MM.1S (cell line): ENCODE measurements around the gene EP400.
"Not testable (repeated sequence)": the region's sequence is repeated elsewhere in the genome, so short reads cannot be mapped to it uniquely, and the experiment has no call there.

Experiments
- DNase-seq: peaks from one replicate; pipeline ENCODE4 v3.0.0-alpha.2; 2015
- H2AFZ ChIP-seq: fragments of 300-600 bp; sonication (generic); 2 replicates; pipeline ENCODE4 v1.6.0; 2016; ENCODE audit warnings: antibody characterized with exemption, low read length
- H3F3A ChIP-seq: fragments of 300-600 bp; sonication (generic); 2 replicates; pipeline ENCODE4 v1.6.1; 2016; ENCODE audit warnings: mild to moderate bottlenecking, antibody characterized with exemption, low read length, moderate library complexity, mixed read lengths; ENCODE audit not compliant: insufficient read depth
- H3K27ac ChIP-seq: fragments of 300-600 bp; sonication (generic); 2 replicates; pipeline ENCODE4 v1.5.1; 2016; ENCODE audit warnings: mild to moderate bottlenecking, low read length
- H3K27me3 ChIP-seq: fragments of 300-600 bp; sonication (generic); replicated peaks from 2 replicates; pipeline ENCODE4 v1.6.0; 2016; ENCODE audit warnings: low read length; ENCODE audit not compliant: insufficient read depth
- H3K36me3 ChIP-seq: fragments of 300-600 bp; sonication (generic); replicated peaks from 2 replicates; pipeline ENCODE4 v1.6.1; 2016; ENCODE audit warnings: mild to moderate bottlenecking, low read length, mixed read lengths; ENCODE audit not compliant: insufficient read depth
- H3K4me1 ChIP-seq: fragments of 300-600 bp; sonication (generic); 2 replicates; pipeline ENCODE4 v1.6.1; 2016; ENCODE audit warnings: low read length, mixed read lengths
- H3K4me2 ChIP-seq: fragments of 300-600 bp; sonication (generic); 2 replicates; pipeline ENCODE4 v1.6.0; 2016; ENCODE audit warnings: low read depth, low read length
- H3K4me3 ChIP-seq: fragments of 300-600 bp; sonication (generic); 2 replicates; pipeline ENCODE4 v1.5.1; 2016; ENCODE audit warnings: low read length, mixed read lengths
- H3K79me2 ChIP-seq: fragments of 300-600 bp; sonication (generic); 2 replicates; pipeline ENCODE4 v1.6.1; 2016; ENCODE audit warnings: mixed run types, low read length, mixed read lengths
- H3K9ac ChIP-seq: fragments of 300-600 bp; sonication (generic); 2 replicates; pipeline ENCODE4 v1.6.1; 2016; ENCODE audit warnings: low read length, mixed read lengths
- H3K9me2 ChIP-seq: fragments of 300-600 bp; sonication (generic); replicated peaks from 2 replicates; pipeline ENCODE4 v1.6.1; 2016; ENCODE audit warnings: mild to moderate bottlenecking, low read length, mixed read lengths; ENCODE audit not compliant: insufficient read depth
- H3K9me3 ChIP-seq: fragments of 300-600 bp; sonication (generic); replicated peaks from 2 replicates; pipeline ENCODE4 v1.6.1; 2016; ENCODE audit warnings: mild to moderate bottlenecking, low read length, mixed read lengths; ENCODE audit not compliant: insufficient read depth
- H4K20me1 ChIP-seq: fragments of 300-600 bp; sonication (generic); 2 replicates; pipeline ENCODE4 v1.6.1; 2016; ENCODE audit warnings: mild to moderate bottlenecking, low read length, moderate library complexity, mixed read lengths; ENCODE audit not compliant: insufficient read depth
- CTCF ChIP-seq: fragments of 300-600 bp; sonication (generic); IDR thresholded peaks from 2 replicates; pipeline ENCODE4 v1.5.1; 2016; ENCODE audit warnings: antibody characterized with exemption, low read length, mixed read lengths
- EZH2 ChIP-seq: fragments of 300-600 bp; sonication (generic); optimal IDR thresholded peaks from 2 replicates; pipeline ENCODE3; 2017; ENCODE audit warnings: low read depth, mild to moderate bottlenecking, antibody characterized with exemption, low read length, mixed read lengths
- EZH2phosphoT487 ChIP-seq: fragments of 300-600 bp; sonication (generic); IDR thresholded peaks from 2 replicates; pipeline ENCODE4 v1.6.1; 2018; ENCODE audit warnings: antibody characterized with exemption, low read length

EP400 gene

DNA sequence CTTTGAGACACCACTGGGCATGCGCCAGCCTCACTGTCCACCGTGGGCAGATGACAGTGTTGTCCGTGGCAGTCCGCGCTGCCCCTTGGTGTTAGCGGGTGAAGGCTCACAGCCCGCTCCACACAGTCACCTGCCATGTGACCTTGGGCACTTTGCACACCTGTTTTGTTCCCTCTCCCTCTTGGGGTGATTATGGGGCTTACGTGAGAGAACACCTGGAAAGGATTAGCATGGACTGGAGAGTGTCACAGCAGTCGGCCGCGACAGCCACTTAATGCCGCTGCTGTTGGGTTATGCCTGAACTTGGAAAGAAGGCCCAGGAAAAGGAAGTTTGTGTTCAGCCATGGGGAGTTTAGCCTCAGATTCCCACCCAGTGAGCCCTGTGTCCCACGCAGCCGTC, 100.1 kb downstream of the EP400 start:
- no peak for TF ChIP-seq EZH2
- no peak for TF ChIP-seq CTCF
- TF ChIP-seq EZH2phosphoT487 = no peak
- Histone ChIP-seq H2AFZ (no peak overlapping the region), H3K36me3 (no peaks in the 10 kb centered on the region), H3F3A (no peaks in the 10 kb centered on the region), H3K27me3 (no peaks in the 10 kb centered on the region), H3K4me2 (no peak overlapping the region), H3K9me3 (no peaks in the 10 kb centered on the region), H3K27ac (no peak overlapping the region), H3K9me2 (no peaks in the 10 kb centered on the region), H3K4me3 (no peak overlapping the region), H3K79me2 (no peaks in the 10 kb centered on the region), H3K4me1 (no peaks in the 10 kb centered on the region), H4K20me1 (no peaks in the 10 kb centered on the region), H3K9ac (no peak overlapping the region)
- DNase-seq = no peak

DNA sequence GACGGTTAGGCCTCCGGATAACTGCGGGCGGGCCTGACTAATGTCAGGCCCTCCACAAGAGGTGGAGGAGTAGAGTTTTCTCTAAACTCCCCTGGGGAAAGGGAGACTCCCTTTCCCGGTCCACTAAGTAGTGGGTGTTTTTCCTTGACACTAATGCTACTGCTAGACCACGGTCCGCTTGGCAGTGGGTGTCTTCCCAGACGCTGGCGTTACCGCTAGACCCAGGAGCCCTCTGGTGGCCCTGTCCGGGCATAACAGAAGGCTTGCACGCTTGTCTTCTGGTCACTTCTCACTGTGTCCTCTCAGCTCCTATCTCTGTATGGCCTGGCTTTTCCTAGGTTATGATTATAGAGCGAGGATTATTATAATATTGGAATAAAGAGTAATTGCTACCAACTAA, 102.0 kb downstream of the EP400 start:
- H4K20me1 ChIP-seq, H3K9ac ChIP-seq, H3K4me2 ChIP-seq, H3F3A ChIP-seq, H3K9me2 ChIP-seq, H3K4me3 ChIP-seq, H2AFZ ChIP-seq, H3K36me3 ChIP-seq, H3K9me3 ChIP-seq, H3K79me2 ChIP-seq, DNase-seq, H3K4me1 ChIP-seq, H3K27me3 ChIP-seq, H3K27ac ChIP-seq: not testable (repeated sequence)

- no peak overlapping the region for H3K4me2 ChIP-seq
- H3K4me3 ChIP-seq = no peak overlapping the region
- H3K9ac ChIP-seq = no peak overlapping the region
- H4K20me1 ChIP-seq = no peaks in the 10 kb centered on the region
- H3K36me3 ChIP-seq = no peaks in the 10 kb centered on the region
- no peaks in the 10 kb centered on the region for H3K79me2 ChIP-seq
- no peaks in the 10 kb centered on the region for H3K9me3 ChIP-seq
- no peaks in the 10 kb centered on the region for H3K9me2 ChIP-seq
- H3F3A ChIP-seq = no peaks in the 10 kb centered on the region
- no peak overlapping the region for H2AFZ ChIP-seq
- H3K27ac ChIP-seq = no peak overlapping the region
- no peak for DNase-seq
- TF ChIP-seq EZH2 (no peak), EZH2phosphoT487 (no peak), CTCF (no peak)
- H3K4me1 ChIP-seq = no peaks in the 10 kb centered on the region
- no peaks in the 10 kb centered on the region for H3K27me3 ChIP-seq
Observed at GRCh38 chr12:132052196-132052932, 102.6 kb downstream of the EP400 start.
